ENCODE measurements around the gene TARS3. TPM values are rescaled to one million over a fixed set of nuclear protein-coding genes. Genes with fewer than 3 reads are reported as not detected.
A peak's percentile ranks its signal among the peaks of the same experiment; 100 is the strongest.

The TARS3 gene
- total and polyA plus RNA-seq, 4 donors, result 3.4 to 29.0 (median 6.0) TPM

DNA sequence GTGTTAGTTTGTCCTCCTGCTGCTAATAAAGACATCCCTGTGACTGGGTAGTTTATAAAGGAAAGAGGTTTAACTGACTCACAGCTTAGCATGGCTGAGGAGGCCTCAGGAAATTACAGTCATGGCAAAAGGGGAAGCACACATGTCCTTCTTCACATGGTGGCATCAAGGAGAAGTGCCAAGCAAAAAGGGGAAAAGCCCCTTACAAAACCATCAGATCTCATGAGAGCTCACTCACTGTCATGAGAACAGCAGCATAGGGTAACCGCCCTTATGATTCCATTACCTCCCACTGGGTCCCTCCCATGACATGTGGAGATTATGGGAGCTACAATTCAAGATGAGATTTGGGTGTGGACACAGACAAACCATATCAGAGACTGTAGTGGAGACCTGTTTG is 99.1 kb downstream of the TARS3 start:
- Histone ChIP-seq H3K9ac (ENCODE audit: insufficient read depth in 1 of 2, low read length in 2 of 2) (no peak overlapping the region), H3K9me3 (ENCODE audit: control insufficient read depth in 4 of 4, insufficient read depth in 3 of 4, low read length in 3 of 4) (no peaks in the 10 kb centered on the region), H3K27me3 (ENCODE audit: control insufficient read depth in 3 of 3, insufficient read depth in 3 of 3, low read length in 2 of 3) (no peaks in the 10 kb centered on the region), H3K27ac (ENCODE audit: low read depth in 1 of 2, low read length in 1 of 2) (peak overlapping the region in 1 of 2 donors; percentile 22), H3K4me3 (no peak overlapping the region), H3K4me1 (ENCODE audit: control insufficient read depth in 5 of 5, insufficient read depth in 5 of 5, low read length in 5 of 5) (peaks cover 0 to 3% (median 0%) of the 10 kb centered on the region in 5 donors), H3K36me3 (ENCODE audit: control insufficient read depth in 4 of 4, insufficient read depth in 4 of 4, low read length in 4 of 4) (peaks cover 0 to 2% (median 1%) of the 10 kb centered on the region in 4 donors)
- no peak for ATAC-seq (ENCODE audit: insufficient read depth, low FRiP score)
- TF ChIP-seq, protein P1, sequence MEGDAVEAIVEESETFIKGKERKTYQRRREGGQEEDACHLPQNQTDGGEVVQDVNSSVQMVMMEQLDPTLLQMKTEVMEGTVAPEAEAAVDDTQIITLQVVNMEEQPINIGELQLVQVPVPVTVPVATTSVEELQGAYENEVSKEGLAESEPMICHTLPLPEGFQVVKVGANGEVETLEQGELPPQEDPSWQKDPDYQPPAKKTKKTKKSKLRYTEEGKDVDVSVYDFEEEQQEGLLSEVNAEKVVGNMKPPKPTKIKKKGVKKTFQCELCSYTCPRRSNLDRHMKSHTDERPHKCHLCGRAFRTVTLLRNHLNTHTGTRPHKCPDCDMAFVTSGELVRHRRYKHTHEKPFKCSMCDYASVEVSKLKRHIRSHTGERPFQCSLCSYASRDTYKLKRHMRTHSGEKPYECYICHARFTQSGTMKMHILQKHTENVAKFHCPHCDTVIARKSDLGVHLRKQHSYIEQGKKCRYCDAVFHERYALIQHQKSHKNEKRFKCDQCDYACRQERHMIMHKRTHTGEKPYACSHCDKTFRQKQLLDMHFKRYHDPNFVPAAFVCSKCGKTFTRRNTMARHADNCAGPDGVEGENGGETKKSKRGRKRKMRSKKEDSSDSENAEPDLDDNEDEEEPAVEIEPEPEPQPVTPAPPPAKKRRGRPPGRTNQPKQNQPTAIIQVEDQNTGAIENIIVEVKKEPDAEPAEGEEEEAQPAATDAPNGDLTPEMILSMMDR (IDR thresholded peaks at IDR 0.05; ENCODE audit: control extremely low read depth, extremely low read depth), result no peak
- no peak for DNase-seq
- WGBS, 2 donors, result 65 to 81% methylated on average over 1 of the region's 1 CpG

DNA sequence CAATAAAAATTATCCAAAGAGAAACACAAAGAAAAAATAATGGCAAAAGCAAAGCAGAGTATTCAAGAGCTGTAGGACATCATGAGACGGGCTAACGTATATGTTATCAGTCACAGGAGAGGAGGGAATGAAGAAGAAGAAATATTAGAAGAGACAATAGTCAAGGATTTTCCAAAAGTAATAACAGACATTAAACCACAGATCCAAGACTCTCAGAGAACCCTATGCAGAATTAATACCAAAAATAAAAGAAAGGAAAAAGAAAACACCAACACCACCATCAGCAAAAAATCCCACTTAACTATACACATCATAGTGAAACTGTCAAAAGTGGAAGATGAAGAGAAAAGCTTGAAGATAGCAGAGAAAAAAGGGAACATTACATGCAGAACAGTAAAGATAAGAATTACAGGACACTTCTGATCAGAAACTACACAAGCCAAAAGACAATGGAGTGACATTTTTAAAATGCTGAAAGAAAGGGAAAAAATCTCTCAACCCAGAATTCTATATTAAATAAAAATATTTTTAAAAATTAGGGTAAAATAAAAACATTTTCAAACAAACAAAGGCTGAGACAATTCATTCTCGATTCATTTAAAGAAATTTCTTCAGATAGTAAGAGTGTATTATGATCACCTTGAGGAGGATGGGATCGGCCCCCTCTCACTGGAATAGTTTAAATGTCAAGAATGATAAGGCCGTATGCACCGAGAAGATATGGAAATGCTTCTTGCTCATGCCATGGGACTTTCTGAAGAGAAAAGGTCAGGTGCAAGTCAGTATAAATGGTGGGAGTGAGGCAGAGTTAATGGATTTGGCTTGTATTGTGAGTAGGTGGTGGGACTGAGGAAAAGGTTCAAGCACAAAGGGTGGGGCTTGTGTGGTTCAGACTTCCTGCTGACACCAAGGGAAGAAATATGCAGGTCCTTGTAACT is 100.6 kb downstream of the TARS3 start:
- H3K9me3 ChIP-seq (ENCODE audit: control insufficient read depth in 4 of 4, insufficient read depth in 3 of 4, low read length in 3 of 4), result no peaks in the 10 kb centered on the region
- no peak overlapping the region for H3K27ac ChIP-seq (ENCODE audit: low read depth in 1 of 2, low read length in 1 of 2)
- no peak overlapping the region for H3K4me3 ChIP-seq
- peaks cover 0 to 2% (median 1%) of the 10 kb centered on the region in 4 donors for H3K36me3 ChIP-seq (ENCODE audit: control insufficient read depth in 4 of 4, insufficient read depth in 4 of 4, low read length in 4 of 4)
- no peaks in the 10 kb centered on the region for H3K27me3 ChIP-seq (ENCODE audit: control insufficient read depth in 3 of 3, insufficient read depth in 3 of 3, low read length in 2 of 3)
- no peak for ATAC-seq (ENCODE audit: insufficient read depth, low FRiP score)
- DNase-seq, result no peak
- TF ChIP-seq, protein P1 (IDR thresholded peaks at IDR 0.05; ENCODE audit: control extremely low read depth, extremely low read depth), result no peak
- no peak overlapping the region for H3K9ac ChIP-seq (ENCODE audit: insufficient read depth in 1 of 2, low read length in 2 of 2)
- H3K4me1 ChIP-seq (ENCODE audit: control insufficient read depth in 5 of 5, insufficient read depth in 5 of 5, low read length in 5 of 5), result peaks cover 0 to 3% (median 0%) of the 10 kb centered on the region in 5 donors
- 97 to 99% methylated on average over 6 of the region's 6 CpGs for WGBS, 2 donors

DNA sequence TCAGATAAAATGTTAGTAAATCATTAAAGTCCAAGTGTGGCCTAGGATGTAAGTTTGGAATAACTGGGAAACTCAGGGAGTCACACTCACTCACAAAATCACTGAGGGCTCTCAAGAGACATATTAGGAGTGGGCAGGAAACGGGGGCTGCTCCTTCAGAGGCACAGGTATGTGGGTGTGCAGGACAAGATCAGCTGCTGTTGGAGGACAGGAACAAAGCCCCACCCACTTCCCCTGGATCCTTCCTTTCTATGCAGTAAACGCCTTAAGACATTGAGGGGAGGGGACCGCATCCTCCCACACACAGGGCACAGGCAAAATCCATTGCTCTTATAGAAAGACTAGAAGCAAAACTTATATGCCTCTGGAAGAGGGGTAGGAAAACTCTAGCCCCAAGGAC is 102.3 kb downstream of the TARS3 start:
- TF ChIP-seq, protein P1 (IDR thresholded peaks at IDR 0.05; ENCODE audit: control extremely low read depth, extremely low read depth), result no peak
- Histone ChIP-seq H3K4me3 (no peak overlapping the region), H3K9me3 (ENCODE audit: control insufficient read depth in 4 of 4, insufficient read depth in 3 of 4, low read length in 3 of 4) (no peaks in the 10 kb centered on the region), H3K36me3 (ENCODE audit: control insufficient read depth in 4 of 4, insufficient read depth in 4 of 4, low read length in 4 of 4) (peaks cover 0 to 2% (median 1%) of the 10 kb centered on the region in 4 donors), H3K4me1 (ENCODE audit: control insufficient read depth in 5 of 5, insufficient read depth in 5 of 5, low read length in 5 of 5) (peaks cover 0 to 9% (median under 1%) of the 10 kb centered on the region in 5 donors), H3K27ac (ENCODE audit: low read depth in 1 of 2, low read length in 1 of 2) (no peak overlapping the region), H3K9ac (ENCODE audit: insufficient read depth in 1 of 2, low read length in 2 of 2) (no peak overlapping the region), H3K27me3 (ENCODE audit: control insufficient read depth in 3 of 3, insufficient read depth in 3 of 3, low read length in 2 of 3) (no peaks in the 10 kb centered on the region)
- ATAC-seq (ENCODE audit: insufficient read depth, low FRiP score), result no peak
- DNase-seq, result no peak
- WGBS, 2 donors, result 76 to 84% methylated on average over 3 of the region's 3 CpGs
